ENCODE measurements around the gene KRT71.
"Not testable (repeated sequence)": the region's sequence is repeated elsewhere in the genome, so short reads cannot be mapped to it uniquely, and the experiment has no call there.

Gene KRT71

GRCh38 chr12:52522346-52523011, 30.5 kb downstream of the KRT71 start:
- no peak for DNase-seq (ENCODE audit: low read depth in 1 of 2, low spot score in 1 of 2)

- no peak for DNase-seq (ENCODE audit: low read depth in 1 of 2, low spot score in 1 of 2)
Measured at GRCh38 chr12:52521568-52522266, 31.2 kb downstream of the KRT71 start.

- DNase-seq (ENCODE audit: low read depth in 1 of 2, low spot score in 1 of 2): no peak
Measured at GRCh38 chr12:52521175-52521567, 31.8 kb downstream of the KRT71 start.

DNA sequence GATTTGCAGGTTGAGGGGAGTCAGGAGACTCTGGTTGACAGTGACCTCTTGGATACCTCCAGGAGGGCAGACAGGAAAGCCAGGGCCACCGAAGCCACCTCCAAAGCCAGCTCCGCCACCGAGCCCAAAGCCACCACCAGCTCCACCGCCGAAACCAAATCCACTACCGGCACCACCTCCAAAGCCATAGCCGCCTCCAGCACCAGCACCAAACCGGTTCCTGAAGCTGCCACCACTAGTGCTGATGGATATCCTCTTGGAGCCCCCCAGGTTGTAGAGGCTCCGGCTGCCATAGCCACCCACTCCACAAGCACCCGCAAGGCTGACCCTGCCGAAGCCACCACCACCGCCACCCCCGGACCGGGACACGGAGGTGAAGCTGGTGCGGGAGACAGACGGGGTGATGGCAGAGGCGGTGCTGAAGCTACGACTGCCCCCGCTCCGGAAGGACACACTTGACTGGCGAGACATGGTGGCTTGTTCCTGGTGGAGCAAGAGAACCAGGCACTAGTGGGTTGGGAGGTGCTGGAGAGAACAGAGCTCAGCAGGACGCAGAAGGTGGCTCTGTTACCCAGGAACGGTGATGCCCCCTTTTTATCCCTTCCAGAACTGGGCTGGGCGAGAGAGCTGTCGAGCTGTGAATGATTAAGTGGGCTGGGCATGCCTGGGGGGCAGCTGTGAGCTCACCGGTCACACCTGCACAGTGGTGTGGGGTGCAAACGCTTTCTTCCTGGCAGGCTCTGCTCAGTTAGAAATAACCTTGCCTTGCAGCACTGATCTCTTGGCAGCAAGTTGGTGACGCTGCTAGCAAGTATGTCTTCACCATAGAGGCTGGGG, 32.9 kb downstream of the KRT71 start, which contains the start of gene KRT5:
Gene KRT5, minus strand, starts transcription at position 569 of the 837 bp plus-strand sequence. Its CDS starts 98 bp downstream, at position 471.
- no peak for DNase-seq (ENCODE audit: low read depth in 1 of 2, low spot score in 1 of 2)

- no peak for DNase-seq (ENCODE audit: low read depth in 1 of 2, low spot score in 1 of 2)
Measured at GRCh38 chr12:52519387-52519703, 33.6 kb downstream of the KRT71 start.

DNA sequence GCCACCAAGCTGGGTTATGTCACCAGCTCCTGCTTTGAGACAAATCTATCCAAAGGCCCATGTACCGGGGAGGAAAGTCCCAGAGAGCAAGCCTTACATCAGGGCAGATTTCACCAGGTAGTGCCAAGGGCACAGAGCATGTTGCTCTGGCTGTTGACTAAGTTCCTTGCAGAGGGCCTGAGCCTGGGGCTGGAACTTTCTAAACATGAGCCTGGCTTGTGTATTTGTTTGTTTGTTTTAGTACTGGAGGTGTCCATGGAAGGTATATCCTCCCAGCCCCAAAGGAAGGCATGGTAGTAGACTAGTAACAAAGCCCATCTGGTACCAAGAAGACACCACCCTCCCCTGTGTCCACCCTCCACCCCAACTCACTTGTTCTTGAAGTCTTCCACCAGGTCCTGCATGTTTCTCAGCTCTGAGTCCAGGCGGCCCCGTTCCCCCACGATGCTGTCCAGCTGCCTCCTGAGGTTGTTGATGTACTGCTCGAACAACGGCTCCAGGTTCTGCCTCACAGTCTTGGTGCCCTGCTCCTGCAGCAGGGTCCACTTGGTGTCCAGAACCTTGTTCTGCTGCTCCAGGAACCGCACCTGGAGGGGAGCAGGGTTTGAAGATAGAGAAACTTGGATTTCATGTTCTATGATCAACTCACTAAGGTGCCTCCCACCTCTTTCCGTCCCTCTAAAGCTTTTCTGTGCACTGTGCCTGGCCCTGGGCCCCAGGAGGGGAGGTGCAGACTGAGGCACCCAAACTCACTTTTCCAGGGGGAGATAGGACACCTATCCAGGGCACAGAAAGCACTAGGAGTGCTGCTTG, 34.2 kb downstream of the KRT71 start:
- no peak for DNase-seq (ENCODE audit: low read depth in 1 of 2, low spot score in 1 of 2)

- DNase-seq (ENCODE audit: low read depth in 1 of 2, low spot score in 1 of 2): no peak
Measured at GRCh38 chr12:52517888-52518287, 35.1 kb downstream of the KRT71 start.

GRCh38 chr12:52517005-52517835, 35.7 kb downstream of the KRT71 start:
- no peak for DNase-seq (ENCODE audit: low read depth in 1 of 2, low spot score in 1 of 2)

- no peak for DNase-seq (ENCODE audit: low read depth in 1 of 2, low spot score in 1 of 2)
Measured at GRCh38 chr12:52515927-52516831, 36.8 kb downstream of the KRT71 start.

DNA sequence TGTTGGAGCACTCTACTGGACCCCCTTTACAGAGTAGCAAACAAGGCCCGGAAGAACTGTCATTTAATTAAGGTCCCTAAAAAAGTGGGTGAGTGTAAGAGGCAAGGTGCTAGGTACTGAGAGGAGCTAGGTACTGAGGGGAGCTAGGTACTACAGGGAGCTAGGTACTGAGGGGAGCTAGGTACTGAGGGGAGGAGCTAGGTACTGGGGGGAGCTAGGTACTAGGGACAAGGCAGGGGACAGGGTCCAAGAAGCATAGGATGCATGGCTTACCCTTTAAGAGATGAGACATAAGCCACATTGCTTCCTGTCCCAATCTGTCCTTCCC, 37.7 kb downstream of the KRT71 start:
- DNase-seq (ENCODE audit: low read depth in 1 of 2, low spot score in 1 of 2): no peak

GRCh38 chr12:52514471-52515318, 38.2 kb downstream of the KRT71 start:
- DNase-seq (ENCODE audit: low read depth in 1 of 2, low spot score in 1 of 2): no peak

DNA sequence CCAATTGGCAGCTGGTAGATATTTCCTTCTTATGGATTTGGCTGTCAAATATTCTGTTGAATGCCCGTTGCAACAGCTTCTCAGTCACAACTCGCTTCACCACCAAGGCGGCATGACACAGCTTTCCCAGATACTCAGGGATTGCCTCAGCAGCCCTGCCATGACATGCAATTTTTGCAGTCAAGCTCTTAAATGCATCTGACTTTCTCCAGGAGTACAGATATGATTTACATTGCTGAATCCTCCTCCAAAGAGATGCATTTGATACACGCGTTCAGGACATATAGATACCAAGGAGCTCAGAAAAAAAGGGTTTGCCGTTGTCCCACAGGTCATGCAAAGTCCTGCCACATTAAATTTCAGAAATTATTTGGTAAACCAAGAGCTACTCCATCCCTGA, 39.2 kb downstream of the KRT71 start:
- DNase-seq (ENCODE audit: low read depth in 1 of 2, low spot score in 1 of 2): no peak

- no peak for DNase-seq (ENCODE audit: low read depth in 1 of 2, low spot score in 1 of 2)
Measured at GRCh38 chr12:52508211-52508610, 44.7 kb downstream of the KRT71 start.

DNA sequence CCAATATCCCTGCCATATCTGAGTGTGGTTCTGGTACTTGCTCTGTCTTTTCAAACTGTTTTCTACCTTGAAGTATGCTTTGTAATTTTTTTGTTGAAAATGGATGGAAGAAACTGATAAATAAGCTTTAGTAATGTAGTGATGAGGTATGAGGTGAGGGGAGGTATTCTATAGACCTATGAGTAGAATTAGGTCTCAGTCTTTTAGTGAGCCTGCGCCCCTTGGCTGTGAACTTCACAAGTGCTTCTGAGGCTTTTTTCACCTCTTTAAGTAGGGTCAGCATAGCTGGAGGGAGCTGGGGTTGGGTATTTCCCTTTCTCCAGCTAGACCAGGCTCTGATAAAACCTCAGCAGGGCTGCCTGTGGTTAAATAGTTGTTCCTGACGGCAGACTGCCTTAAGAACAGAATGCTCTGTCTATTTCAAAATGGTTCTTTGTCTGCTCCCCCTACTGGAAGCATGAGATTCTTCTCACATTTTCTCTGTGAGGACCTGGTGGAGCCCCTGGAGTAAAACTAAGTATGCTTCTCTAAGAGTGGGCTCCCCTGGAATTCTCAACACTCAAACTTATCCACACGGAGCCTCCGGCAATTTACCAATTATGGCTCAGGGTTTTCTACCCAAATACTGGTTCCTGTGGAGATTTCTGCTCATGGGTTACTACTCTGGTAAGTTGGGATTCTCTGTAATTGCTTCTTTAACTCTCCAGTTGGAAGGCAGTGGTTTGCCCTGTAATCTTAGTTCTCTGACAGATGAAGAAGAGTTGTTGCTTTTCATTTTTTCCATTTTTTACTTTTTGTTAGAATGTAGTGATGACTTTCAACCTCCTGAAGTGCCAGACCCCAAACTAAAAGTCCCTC, 45.9 kb downstream of the KRT71 start:
- no peak for DNase-seq (ENCODE audit: low read depth in 1 of 2, low spot score in 1 of 2)

DNA sequence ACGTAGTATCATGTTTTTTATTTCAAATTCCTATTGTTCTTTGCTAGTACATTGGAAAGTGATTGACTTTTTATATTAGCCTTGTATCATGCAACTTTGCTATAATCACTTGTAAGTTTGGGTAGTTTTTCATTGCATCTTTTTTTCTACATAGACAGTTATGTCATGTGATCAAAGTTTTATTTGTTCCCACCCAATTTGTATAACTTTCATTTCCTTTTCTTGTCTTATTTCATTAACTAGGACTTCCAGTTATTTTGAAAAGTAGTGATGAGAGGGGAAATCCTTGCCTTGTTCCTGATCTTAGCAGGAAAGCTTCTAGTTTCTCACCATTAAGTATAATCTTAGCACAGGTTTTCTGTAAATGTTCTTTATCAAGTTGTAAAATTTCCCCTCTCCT, 50.1 kb downstream of the KRT71 start:
- DNase-seq (ENCODE audit: low read depth in 1 of 2, low spot score in 1 of 2): no peak

GRCh38 chr12:52501490-52501889, 51.5 kb downstream of the KRT71 start:
- DNase-seq (ENCODE audit: low read depth in 1 of 2, low spot score in 1 of 2): no peak

GRCh38 chr12:52500574-52500973, 52.4 kb downstream of the KRT71 start:
- not testable (repeated sequence) for DNase-seq (ENCODE audit: low read depth in 1 of 2, low spot score in 1 of 2)

All from stimulated activated CD4-positive, alpha-beta T cell treated with anti-CD3 and anti-CD28 coated beads, Interleukin-15, amount 100 ng/mL, for 1 hour (primary cell).